Fibroblast of skin of left quadriceps (primary cell): ENCODE data around the gene GIPC3.

ENCODE experiments used
- DNase-seq, 2 experiments: peaks; one replicate each; pipeline ENCODE4 v3.0.0-alpha.2; 2013; ENCODE audit warnings: low read depth in 2 of 2

GIPC3 gene

DNA sequence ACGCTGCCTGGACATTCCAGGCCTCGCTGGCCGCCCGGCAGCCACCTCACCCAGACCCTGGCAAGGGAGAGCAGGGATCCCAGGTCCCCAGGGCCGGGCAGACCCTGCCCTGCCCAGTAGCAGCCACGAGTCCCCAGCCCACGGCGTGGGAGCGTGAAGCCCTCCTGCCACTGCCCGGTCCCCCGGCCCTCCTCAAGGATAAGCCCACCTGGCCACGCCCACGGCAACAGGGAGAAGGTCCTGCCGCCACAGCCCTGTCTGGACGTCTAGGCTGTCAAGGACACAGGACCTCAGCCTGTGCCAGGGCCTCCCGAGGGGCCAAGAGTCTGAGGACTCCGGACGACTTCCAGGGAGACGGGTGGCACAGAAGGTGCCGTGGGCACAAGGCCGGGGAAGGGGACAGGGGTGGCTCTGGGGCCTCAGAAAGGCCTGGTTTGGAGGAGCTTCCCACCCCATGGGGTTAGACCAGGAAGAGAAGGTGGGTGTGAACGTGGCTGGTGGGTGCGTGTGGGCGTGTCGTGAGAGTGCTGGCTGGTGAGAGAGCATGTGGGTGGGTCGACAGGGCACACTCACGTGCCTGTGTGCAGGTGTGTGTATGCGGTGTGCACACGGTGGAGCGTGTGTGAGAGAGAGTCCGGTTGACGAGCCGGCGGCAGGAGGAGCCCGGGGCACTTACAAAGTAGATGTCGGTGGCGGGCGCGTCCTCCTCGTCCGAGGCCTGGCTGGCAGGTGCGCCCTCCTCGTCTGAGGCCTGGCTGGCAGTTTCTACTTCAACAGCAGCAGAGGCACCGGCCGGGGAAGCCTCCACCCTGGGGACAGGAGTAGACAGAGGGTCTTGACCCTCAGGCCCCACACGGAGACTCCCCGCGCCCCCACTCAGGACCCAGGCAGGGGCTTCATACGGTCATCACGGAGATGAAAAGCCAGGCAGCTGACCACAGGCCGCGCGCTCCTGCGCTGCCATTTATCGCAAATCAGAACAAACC, 53.2 kb downstream of the GIPC3 start:
- DNase-seq, result no peak

DNA sequence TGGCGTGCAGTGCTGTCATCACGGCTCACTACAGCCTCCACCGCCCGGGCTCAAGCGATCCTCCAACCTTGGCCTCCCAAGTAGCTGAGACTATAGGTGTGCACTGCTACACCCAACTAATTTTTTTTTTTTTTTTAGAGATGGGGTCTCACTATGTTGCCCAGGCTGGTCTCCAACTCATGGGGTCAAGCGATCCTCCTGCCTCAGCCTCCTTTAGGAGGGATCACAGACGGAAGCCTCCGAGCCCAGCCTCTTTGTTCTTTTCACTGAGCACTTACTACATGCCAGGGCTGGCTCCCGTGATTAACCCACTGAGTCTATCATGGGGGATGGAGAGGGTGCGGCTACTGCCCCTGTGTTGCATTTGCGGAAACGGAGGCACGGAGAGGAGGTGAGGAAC, 54.2 kb downstream of the GIPC3 start:
- DNase-seq, result no peak

DNA sequence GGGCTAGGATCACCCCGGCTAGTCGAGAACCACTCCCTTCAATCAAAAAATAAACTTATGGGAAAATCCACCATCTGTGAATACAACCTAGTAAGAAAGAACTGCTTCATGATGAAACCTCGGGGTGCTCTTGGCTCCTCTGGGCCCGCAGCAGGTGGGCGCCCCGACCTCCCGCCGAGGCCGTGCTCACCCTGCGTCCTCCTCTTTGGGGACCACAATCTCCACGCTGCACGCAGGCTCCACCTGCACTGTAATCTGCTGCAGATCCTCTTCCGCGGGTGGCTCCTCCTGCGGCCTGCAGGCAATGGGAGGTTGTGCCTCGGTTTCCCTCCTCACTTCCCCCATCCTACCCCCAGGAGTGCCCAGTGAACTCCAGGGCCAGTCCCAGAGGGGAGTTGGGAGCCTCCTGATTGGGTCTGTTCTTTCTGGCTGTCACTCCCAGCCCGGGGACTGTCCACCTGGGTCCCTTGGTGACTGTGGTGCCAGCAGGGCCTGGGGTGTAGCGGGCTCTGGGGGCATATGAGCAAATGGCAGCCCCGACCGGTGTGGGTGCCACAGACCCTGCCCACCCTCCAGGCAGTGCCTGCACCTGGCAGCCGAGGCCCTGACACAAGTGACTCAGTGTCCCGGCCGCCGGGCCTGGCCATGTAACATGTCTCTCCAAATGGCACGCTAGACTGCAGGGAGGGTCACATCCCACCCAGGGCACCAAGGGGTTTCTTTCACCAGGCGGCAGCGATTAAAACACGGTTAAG, 56.4 kb downstream of the GIPC3 start:
- no peak for DNase-seq

DNA sequence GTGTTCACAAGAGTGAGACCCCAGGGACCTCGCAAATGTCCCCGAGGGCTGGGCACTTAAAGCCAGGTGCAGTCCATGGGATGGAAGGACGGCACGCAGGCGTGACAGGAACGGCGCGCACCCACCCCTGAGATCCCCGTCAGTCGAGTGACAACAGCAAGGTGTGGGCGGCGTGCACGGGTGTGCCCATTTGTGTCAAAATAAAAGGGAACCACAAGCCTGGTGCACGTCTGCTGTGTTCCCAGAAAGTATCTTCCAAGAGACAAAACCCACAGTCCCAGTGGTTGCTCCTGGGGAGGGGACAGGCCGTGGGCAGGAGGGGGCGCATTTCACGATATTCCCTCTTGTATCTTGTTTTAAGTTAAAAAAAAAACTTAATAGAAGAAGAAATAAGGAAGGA, 57.0 kb downstream of the GIPC3 start:
- no peak for DNase-seq
